H1 (cell line): ENCODE measurements around the gene RAB4B. TPM values are rescaled to one million over a fixed set of nuclear protein-coding genes. Genes with fewer than 3 reads are reported as not detected.

Experiments used
- CHD7 ChIP-seq: fragments of 300-600 bp; sonication (generic); IDR thresholded peaks from 2 replicates; pipeline ENCODE4 v1.7.1; 2012; ENCODE audit warnings: low read length, moderate library complexity, mild to moderate bottlenecking, inconsistent platforms; ENCODE audit not compliant: insufficient replicate concordance
- CREB1 ChIP-seq: IDR thresholded peaks from 2 replicates; pipeline ENCODE4 v1.6.1; 2012; ENCODE audit warnings: inconsistent platforms
- CTCF ChIP-seq, 3 experiments: IDR thresholded peaks; 1 replicate in 2 of 3; 2 replicates in 1 of 3; pipeline versions ENCODE4 v1.5.1 to v1.6.1; 2011; ENCODE audit warnings: low read length in 3 of 3, mild to moderate bottlenecking in 3 of 3, inconsistent platforms in 2 of 3, low read depth in 1 of 3, moderate library complexity in 1 of 3; ENCODE audit not compliant: insufficient read depth in 1 of 3; ENCODE audit errors: control extremely low read depth in 1 of 3
- EP300 ChIP-seq, 2 experiments: IDR thresholded peaks; 1 replicate in 1 of 2; 2 replicates in 1 of 2; pipeline ENCODE4 v1.6.1; 2011 to 2012; ENCODE audit warnings: low read depth in 2 of 2, low read length in 2 of 2, mild to moderate bottlenecking in 2 of 2, borderline replicate concordance in 1 of 2, inconsistent platforms in 1 of 2, moderate library complexity in 1 of 2
- JUND ChIP-seq: IDR thresholded peaks from 2 replicates; pipeline ENCODE4 v1.6.1; 2011; ENCODE audit warnings: mild to moderate bottlenecking, improper control_type of control experiment, low read length
- SAP30 ChIP-seq: fragments of 300-600 bp; sonication (generic); IDR thresholded peaks from 2 replicates; pipeline ENCODE4 v1.7.1; 2012; ENCODE audit warnings: low read length, moderate library complexity, mild to moderate bottlenecking, inconsistent platforms; ENCODE audit not compliant: insufficient read depth, insufficient replicate concordance
- SIX5 ChIP-seq: IDR thresholded peaks from 2 replicates; pipeline ENCODE4 v1.6.1; 2011; ENCODE audit warnings: mild to moderate bottlenecking, low read depth, low read length
- polyA plus RNA-seq, 7 experiments: library from polyadenylated mRNA; depleted of rRNA in 3 of 7; stranded (reverse) in 5 of 7; unstranded in 2 of 7; fragments of >200 nt in 5 of 7; fragments of 200-250 nt in 2 of 7; gene quantifications; 1 replicate in 5 of 7; 2 replicates in 1 of 7; 4 replicates in 1 of 7; pipeline versions ENCODE4 v1.2.1 to v1.2.3, GENCODE V29; 2011 to 2013; ENCODE audit warnings: missing spikeins in 2 of 7, mixed read lengths in 2 of 7
- total RNA-seq: library from RNA; stranded (reverse); fragmentation: NEBNext Ultra II Directional; extraction: Animal tissue kit (Norgen Biotek cat#: 25700); gene quantifications from 2 replicates; pipeline ENCODE4 v1.2.1, GENCODE V29; 2021

RAB4B gene
- total and polyA plus RNA-seq, 2 of the 8 experiments (the other 6 are each of a cell fraction or from before 2014, with no cell fraction given): 15.9 to 28.6 TPM

- TF ChIP-seq CHD7: no peak
- peak; percentile 30; the same call in 1 of the 2 replicates for TF ChIP-seq SIX5
- TF ChIP-seq SAP30: peak; percentile 68
- peak; percentile 84 to 98 (median 98) for TF ChIP-seq CTCF (IDR thresholded peaks at IDR 0.05; ENCODE audit: control extremely low read depth in 1 of 3, insufficient read depth in 1 of 3, low read depth in 1 of 3, low read length in 3 of 3)
- TF ChIP-seq CREB1: peak; percentile 87
- TF ChIP-seq JUND: peak; percentile 89
- peak; percentile 63 to 98 for TF ChIP-seq EP300 (IDR thresholded peaks at IDR 0.05; ENCODE audit: borderline replicate concordance in 1 of 2, low read depth in 2 of 2, low read length in 2 of 2)
Observed at GRCh38 chr19:40806423-40807146, 28.5 kb downstream of the RAB4B start (continued).
